ENCODE data around the gene HDAC4.
"Not testable (repeated sequence)": the region's sequence is repeated elsewhere in the genome, so short reads cannot be mapped to it uniquely, and the experiment has no call there.

HDAC4 gene

DNA sequence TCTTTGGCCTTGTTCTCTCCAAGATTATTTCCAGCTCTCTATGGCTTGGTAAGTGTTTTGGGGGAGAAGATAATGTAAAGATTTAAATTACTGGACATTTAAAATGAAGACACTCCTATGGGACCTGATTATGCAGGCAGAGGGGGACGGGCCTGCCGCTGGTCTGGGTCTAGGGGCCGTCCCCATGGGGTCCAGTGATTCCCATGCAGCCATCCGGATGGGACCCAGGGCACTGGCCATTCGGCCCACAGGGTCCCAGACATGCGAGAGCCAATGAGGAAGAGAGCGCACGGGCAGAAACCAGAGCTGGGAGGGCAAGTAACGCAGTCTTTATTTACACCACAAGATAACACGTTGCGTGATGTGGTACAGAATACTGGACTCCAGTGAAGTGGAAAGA, 353.0 kb downstream of the HDAC4 start:
- DNase-seq, result no peak

DNA sequence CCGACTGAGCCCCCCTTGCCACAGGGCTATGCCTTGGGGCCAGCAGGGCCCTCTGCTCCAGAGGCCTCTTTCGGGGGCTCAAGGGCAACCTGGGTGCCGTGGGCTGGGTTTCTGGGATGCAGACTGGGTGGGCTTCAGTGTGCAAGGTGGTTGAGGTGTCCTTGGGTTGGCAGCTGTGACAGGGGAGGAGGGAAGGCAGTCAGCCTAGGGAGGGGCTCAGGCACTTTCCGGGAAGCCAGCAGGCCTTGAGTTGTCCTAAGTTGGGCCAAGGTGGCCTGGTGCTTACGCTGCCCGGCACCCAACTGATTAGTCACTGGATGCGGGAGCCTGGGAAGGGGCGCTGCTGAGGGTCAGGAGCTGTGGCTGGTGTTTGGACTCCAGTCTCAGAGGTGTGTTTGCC, 353.4 kb downstream of the HDAC4 start:
- DNase-seq, result no peak

DNA sequence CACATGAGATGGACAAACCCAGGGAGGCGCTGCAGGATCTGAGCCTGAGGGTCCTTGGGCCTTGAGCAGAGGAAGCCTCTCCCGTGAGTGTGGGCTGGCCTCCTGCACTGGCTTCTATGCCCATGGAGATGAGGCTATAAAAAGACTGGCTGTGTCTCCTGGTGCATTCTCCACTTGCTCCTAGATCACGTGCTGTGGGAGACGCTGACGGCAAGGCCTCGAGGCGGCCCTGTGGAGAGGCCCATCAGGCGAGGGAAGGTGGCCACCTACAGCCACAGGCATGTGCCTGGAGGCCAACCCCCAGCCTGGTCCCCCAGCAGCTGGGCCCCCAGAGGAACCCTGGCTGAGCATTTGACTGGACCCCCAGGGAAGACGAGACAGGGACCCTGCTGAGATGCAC, 354.0 kb downstream of the HDAC4 start:
- DNase-seq, result no peak

DNA sequence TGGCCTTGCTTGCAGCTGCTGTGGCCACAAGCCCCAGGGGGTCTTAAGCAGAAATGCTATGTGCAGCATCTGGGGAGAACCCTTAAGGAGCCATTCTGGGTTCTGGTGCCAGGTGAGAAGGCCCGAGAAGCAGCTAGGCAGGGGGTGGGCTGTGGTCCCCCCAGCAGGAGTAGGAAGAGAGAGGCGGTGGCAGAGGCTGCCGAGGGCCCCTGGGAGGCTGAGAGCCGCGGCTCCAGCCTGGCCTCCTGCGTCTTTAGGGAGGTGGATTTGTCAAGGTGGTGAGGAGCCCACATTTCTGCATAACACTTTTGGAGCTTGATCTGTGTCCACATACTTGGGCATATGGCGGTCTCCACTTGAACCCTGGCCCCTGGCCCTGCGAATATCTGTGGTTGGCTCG, 356.5 kb downstream of the HDAC4 start:
- no peak for DNase-seq

DNA sequence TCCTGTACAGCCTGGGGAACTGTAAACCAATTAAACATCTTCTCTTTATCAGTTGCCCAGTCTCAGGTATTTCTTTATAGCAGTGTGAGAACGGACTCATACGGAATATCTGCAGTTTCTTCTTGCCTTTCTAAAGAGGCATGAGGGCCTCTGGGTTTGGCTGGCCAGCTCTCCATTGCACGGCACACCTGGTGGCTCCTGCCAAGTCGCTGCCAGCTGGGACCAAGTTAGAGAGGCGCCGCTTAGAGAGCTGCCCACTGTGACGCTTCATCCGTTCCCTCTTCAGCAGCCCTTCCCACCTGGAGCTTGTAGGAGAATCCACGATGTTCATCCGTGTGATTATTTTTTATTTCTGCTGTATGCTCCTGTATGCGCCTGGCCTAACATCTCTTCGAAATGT, 357.5 kb downstream of the HDAC4 start:
- DNase-seq, result no peak

DNA sequence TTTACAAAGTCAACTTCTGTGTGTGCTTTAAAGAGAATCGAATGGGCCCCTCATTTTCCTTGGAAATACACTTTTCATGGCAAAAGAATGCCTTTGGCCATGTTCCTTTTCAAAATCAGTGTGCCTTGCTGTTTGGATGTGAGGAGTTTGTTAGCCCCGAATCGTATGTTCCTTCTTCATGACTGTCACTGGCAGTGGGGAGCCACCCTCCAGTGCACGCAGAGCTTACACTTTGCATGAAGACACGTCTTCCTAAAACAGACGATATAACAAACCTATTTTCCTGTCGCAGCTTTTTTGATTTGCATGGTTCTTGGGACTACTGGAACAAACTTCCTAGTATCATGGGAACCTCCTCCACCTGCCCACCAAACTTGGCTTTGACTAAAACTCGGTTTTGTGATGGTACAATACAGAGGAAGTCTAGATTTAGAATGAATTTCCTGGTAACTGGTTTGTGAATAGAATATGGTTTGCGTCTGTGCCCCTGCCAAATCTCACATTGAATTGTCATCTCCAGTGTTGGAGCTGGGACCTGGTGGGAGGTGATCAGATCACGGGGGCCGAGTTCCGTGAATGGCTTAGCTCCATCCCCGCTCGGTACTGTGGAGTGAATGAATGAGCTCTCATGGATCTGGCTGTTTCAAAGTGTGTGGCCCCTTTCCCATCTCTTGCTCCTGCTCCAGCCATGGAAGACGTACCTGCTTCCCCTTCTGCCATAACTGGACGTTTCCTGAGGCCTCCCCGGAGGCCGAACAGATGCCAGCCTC, 358.1 kb downstream of the HDAC4 start:
- DNase-seq, result no peak

DNA sequence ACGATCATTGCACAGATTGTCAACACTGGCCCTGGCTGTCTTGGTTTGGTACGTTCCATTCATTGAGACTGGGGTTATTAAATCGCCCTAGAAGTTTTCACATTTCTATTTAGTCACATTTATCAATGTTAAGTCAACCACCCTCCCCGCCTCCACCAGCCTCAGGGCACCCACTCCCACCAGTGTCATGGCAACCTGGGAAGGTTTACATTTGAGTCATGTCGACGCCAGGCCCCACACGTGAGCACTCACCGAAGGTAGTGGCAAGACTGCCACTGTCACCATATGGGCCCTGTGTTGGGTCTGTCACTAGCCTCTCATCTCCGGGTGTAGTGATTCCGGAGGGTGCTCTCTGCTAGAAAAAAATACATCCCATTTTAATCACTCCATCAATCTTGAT, 358.8 kb downstream of the HDAC4 start:
- DNase-seq, result no peak

DNA sequence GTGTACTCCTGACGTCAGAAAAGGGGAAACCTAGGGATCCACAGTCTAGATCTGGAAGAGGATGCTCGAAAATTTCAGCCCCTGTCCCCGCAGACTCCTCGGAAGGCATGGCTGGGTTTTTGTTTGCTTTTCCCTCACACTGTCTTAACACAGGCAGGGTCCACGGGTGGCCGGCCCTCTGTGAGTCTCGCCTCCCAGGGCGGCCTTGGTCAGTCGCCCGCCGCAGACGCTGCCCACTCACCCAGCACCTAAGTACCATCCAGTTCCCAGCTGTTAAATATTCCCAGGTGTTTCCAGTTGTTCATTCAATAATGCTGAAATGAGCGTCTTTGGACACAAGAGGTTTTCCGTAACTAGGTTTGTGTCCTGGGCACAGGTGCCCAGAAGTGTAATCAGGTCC, 359.8 kb downstream of the HDAC4 start:
- DNase-seq, result no peak

DNA sequence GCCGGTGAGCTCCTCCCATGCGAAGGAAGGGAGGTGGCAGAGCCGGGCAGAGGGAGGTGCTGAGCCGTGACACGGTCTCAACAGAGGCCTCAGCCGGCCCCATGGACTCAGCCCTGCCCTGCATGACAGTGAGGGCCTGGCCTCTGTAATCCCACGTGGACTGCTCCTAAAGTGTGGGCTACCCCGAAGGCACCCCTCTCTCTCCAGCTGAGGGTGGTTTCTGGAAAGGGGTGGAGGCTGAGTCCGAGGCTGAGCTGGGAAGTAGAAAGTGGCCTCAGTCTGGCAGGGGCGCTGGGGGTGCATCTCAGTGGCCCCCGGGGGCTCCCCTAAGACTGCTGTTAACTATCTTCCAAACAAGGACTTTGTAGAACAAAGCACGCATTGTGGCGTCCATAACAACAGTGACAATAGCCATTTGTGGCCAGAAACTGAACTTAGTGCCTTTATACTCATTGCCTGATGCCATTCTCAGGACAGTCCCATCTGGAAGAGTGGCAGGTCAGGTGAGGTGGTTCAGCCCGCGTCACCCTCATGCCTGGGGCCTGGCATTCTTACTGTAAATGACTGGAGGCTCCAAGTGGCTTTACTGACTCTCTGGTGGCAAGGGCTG, 360.6 kb downstream of the HDAC4 start:
- DNase-seq, result no peak

DNA sequence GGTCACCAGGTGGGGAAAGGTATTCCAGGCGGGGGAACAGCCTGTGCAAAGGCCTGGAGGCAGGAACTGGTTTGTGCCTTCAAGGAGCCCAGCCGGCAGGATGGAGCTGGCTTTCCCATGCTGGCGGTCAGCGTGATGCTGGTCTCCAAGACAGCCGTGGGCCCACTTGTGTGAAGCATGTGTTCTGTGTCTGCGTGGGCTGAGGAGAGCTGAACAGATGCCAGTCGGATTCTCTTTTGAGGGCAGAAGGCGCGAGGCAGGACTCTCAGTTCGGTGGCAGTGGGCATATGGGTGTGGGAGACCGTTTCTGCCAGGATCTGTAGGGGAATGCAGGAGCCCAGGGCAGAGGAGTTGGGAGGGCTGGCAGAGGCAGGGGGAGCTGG, 361.4 kb downstream of the HDAC4 start:
- DNase-seq, result no peak

DNA sequence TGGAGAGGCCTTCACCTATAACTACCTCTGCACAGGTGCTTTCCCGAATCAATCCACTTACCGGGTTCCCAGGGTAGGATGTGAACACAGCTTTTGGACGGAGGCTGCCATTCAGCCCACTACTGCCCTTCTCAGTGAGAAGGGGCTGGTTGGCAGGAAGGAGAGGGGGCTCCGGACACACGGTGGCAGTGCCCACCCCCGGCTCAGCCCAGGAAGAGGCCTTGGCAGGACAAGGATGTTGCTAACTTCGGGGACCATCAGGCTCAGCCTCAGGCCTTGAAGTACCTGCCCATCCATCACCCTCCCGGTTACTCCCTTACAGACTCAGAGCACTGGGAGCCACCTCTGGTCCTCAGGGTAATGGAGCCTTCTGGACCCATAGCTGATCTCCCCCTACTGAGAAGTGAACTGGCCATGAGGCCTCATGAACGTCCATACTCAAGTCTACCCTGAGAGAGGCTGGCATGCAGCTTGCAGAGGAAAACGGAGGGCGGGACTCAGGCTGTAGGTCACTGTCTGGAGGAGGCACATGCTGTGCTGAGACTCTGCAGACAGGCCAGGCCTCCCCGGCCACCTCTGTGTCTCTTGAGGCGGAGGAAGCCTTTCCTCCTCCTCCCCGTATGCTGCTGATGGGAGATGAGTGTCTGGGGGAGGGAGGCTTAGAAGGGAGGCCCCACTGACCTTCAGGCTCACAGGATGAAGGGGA, 361.9 kb downstream of the HDAC4 start:
- DNase-seq, result no peak

DNA sequence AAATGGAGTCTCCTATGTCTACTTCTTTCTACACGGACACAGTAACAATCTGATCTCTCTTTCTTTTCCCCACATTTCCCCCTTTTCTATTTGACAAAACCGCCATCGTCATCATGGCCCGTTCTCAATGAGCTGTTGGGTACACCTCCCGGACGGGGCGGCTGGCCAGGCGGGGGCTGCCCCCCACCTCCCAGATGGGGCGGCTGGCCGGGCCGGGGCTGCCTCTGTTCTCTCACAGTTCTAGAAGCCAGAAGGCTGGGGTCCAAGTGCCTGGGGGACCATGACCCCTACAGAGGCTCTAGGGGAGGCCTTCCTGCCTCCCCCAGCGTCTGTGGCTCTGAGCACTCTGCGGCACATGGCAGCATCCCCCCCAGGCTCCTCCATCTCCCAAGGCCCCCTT, 362.5 kb downstream of the HDAC4 start:
- DNase-seq, result not testable (repeated sequence)

DNA sequence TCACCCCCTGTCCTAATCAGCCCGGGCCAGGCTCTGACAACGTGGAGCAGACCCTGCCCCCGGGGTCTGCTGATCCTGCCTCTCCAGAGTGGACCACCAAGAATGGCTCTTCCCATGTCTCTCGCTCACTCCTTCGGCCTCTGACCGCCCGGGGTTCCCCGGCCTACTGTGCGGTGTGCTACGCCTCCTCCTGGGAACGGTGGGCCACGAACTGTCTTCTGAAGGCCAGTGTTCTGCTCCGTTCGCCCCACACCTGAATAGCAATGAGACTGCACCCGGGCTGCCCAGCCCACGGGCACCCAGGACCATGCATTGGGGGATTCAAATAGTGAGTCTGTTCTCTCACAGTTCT, 363.3 kb downstream of the HDAC4 start:
- no peak for DNase-seq

DNA sequence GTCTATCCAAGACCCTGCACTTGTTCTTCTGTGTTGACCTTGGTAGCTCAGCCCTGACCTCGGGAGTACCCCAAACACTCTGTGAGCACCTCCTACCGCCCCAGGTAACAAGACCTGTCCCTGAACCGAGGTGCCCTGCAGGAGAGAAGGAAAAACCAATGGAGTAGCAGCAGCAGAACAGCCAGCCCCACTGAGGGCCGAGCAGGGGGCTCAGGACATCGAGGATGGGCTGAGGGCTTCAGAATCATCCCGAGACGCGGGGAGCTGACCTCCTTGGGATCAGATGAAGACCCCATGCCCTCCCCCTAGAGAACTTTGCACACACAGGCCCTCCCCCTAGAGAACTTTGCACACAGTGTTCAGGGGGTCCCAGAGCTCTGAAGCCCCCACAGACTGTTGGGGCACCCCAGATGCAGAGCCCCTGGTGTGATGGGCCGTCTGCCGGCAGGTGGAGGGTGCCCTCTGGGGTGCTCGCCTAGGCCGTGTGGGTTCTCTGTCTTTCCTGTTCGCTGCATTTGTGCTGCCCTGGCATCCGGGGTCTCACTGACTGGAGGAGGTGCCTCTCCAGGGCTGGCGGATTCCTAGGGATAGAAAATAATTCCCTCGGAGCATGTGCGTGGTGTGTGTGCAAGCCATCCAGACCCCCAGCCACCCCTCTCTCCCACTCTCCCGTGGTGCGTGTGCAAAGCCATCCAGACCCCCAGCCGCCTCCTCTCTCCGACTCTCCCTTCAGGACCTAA, 363.8 kb downstream of the HDAC4 start:
- no peak for DNase-seq

DNA sequence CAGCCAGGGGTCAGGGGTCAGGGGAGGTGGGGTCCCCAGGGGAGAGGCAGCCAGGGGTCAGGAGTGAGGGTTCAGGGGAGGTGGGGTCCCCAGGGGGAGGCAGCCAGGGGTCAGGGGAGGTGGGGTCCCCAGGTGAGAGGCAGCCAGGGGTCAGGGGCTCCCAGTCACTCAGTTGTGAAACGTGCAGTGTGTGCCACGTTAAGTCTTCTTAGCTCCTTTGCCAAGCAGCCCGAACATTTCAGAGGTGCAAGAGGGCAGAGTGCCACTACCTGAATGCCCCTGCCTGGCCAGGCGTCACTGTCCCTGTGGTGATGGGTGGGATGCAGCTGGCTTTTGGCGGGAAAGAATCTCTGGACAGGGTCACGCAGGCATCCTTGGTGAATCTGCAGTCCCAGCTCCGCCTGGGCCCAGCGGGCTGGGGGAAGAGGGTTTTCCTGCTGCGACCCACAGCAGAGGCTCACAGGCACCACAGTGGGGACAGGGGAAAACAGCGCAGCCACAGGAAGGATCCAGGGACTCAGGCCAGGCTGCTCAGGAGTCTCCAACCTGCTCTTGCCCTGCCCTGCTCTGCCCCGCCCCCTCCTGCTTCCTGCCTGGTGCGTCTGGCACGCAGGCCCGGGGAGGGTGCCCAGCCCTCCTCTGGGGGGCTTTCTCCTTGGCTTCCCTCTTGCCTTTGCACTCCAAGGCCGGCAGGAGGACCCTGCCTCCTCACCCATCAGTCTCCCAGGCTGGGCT, 364.7 kb downstream of the HDAC4 start:
- no peak for DNase-seq

DNA sequence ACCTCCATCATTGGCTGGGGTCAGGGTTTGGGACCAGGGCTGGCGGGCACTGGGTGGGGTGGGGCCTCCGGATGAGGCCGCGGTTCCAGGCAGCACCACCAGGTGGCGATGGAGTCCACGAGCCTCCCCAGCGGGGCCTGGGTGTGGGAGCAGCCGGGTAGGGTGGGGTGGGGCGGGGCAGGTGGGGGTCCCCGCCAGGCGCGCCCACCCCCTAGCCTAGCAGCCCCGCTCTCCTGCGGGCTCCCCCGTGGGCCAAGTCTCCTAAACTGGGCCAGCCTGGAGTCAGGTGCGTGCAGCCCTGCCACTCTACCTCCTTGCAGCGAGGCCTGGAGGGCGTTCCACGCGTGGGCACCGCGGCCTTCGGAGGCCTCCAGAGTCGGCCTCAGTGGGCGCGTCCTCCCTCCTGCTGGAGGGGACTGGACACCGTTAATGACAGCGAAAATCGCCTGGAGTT, 365.4 kb downstream of the HDAC4 start:
- peak in 1 of 2 experiments; percentile 8 for DNase-seq

DNA sequence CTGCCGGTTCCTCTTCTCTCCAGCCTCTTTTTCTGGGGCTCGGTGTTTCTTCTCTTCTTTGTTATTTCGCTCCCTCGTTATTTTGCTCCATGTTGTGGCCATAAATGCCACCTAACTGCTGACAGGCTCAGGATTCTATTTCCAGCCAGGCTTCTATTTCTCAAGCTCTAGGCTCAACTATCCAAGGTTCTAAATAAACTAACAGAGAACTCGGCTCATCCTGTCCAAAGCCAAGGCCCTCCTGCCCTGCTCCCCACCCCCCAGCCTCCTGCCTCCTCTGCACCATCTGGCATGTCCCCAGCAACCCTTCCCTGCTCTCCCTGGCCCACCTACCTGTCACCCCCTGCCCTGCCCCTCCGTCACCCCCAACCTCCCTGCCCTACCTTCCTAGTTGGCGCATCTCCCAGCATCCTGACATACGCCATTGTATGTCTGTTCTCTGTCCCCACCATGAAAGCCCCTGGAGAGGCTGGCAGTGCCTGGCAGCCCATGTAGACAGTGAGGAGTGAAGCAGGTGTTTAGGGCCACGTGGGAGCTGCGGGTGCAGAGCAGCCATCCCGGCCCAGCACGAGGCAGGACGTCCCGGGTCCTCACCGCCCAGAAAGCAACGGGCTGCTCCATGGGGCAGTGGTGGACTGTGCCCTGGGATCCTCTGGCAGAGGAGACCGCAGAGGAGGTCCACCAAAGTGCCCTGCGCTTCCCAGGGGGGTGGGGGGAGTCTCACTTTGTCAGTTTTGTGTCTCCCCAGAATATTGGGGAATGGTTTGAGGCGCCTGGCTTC, 366.1 kb downstream of the HDAC4 start:
- DNase-seq, result no peak

DNA sequence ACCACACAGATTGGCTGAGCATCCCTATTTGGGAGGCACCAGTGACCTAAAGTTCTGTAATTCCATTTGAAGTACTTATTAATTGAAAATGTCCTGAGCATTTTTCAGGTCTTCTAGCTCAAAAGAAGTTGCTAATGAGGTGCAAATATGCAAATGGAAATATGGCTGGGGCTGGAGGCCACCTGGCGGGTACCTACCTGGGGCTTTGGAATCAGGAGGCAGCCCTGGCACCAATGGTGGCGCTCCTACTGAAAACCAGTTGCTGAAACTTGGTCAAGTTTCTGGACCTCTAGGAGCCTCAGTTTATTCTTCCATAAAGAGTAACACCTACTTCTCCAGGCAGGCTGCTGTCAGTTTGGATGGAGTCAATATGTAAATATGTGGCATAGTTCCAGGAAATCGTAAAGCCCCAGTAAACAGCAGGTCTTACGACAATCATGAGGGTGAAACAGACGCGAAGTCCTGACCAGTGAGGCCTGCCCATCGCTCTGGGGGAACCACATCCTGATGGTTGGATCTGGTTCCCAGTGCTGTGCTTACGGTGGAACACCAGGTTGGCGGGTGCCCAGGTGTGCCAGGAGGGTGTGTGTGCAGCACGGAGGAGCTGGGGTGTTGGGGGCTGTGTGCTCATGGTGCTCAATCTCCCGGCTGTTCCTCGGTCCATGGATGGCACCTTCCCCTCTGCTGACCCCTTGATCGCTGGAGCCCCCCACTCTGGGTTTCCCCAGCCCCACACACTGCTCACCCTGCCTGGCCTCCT, 366.8 kb downstream of the HDAC4 start:
- no peak for DNase-seq

DNA sequence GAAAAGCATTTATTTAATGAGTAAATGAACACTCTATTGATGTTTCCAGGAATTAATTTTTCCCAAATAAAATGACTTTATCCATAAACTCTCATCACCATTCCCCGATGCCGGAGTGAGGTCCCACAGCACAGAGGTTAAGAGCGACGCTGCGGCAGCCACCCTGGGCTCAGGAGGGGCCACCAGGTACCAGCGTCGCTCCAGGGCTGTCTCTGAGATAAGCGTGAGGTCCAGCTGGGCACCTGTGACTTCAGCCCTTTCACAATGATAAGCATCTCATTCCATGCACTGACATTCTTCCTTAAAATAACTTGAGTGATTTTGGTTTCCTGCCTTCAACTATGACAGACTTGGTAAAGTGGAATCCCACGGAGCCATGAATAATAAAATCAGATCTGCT, 370.9 kb downstream of the HDAC4 start:
- DNase-seq, result no peak

DNA sequence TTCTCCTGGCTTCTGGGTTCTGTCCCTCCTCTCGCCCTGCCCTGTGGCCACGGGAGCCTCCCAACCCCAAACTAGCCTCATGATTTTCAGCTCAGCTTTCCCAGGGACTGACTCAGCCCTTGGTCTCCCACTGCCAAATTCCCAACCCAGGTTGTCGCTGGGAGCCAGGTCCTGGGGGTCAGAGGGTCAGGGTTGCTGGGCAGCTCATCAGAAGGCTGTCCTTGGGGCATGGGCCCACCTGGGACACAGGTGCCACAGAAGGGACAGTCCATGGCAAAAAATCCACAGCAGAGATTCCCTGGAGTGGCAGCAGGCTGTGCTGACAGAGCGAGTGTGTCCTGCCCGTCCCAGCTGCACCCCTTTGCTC, 372.6 kb downstream of the HDAC4 start:
- DNase-seq, result no peak
